Stromal cell of bone marrow (primary cell): ENCODE results near the gene NAGS.
"Not testable (repeated sequence)": the region's sequence is repeated elsewhere in the genome, so short reads cannot be mapped to it uniquely, and the experiment has no call there.

Source experiments
- DNase-seq: peaks from one replicate; pipeline ENCODE4 v3.0.0-alpha.2; 2012; ENCODE audit warnings: low read depth

NAGS gene

GRCh38 chr17:44004077-44004760 lies at the start of gene NAGS:
NAGS (plus strand) TSS chr17:44004622; CDS start chr17:44004664, 42 bp downstream.
- DNase-seq, result no peak

DNA sequence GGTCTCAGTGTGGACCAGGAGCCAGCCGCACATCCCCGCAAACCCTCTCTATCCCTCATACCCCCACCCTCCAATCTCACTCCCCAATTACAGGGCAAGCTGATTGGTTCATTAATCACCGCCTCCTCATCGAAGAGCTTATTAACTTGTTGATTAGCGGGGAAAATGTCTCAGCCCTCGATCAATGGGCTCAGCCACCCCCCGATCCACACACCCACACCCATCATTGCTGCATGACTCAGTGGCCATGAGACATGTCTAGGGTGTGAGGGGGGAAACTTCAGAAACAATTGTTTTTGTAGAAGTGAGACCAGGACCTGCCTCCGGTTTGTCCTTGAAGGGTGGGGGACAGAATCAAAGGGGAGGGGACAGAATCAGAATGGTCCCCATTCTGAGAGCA lies 48.2 kb upstream of the NAGS start:
- no peak for DNase-seq

- no peak for DNase-seq
These were observed 45.6 kb upstream of the NAGS start for GRCh38 chr17:43958748-43959352.

- not testable (repeated sequence) for DNase-seq
These were observed 43.1 kb upstream of the NAGS start for GRCh38 chr17:43961292-43961691.

GRCh38 chr17:43961954-43962353 lies 42.5 kb upstream of the NAGS start:
- DNase-seq, result no peak

DNA sequence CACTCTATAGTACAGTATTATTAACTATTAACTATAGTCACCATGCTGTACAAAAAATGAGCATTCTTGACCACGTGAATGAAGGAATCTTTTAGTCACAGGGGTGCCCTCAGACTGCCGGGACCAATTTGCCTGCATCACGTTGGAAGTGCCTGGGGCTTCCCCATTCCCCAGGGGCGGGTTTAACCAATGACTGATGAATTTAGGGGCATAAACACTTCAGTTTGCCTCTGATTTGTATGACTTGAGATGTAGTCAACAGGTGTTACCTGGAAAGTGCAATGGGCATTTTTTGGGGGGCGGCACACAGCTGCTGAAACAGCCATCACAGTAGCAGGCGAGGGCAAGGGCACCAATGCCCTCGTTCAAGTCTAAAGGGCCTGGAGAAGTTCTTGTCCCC lies 41.9 kb upstream of the NAGS start:
- no peak for DNase-seq

DNA sequence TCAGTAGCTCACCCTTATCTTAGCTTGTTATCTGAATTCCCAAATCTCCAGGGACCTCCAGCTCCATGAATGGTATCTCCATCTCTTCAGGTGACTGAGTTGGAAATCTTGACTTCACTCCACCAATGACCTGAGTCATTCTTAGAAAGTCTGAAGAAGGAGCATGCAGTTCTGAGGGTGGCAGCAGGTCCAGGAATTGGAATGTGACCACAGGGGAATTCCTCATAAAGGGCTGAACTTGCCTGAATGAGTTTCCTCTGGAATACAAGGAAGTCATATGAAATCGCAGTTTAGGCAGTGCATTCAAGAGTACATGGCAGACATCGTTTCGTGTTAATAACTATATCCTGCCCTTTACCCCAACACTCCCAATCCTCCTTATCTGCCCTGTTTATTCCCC lies 38.1 kb upstream of the NAGS start:
- no peak for DNase-seq

DNA sequence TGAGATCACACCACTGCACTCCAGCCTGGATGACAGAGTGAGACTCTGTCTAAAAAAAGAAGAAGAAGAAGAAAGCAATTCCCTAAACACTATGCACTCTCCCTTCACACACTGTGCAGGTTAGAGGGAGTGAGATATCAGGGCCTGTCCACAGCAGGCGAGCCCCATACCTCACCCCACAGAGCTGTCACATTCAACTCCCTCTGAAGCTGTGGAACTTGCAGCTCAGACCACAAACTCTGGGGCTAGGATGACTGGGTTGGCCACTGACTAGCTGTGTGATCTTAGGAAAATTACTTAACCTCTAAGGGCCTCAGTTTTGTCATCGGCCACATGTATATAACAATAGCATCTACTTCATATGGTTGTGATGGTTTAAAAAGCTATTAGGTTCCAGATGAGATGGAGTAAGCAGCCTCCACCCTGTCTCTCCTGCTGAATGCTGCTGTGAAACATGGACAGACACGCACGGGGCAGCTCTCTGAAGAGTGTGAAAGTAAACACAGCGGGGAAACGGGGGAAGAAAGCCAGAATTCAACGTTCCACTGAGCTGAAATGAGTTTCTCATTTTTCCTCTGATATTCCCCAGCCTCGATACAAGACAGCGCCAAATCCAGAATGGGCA lies 37.1 kb upstream of the NAGS start:
- no peak for DNase-seq

- DNase-seq, result no peak
These were observed 34.1 kb upstream of the NAGS start for GRCh38 chr17:43970366-43970765.

DNA sequence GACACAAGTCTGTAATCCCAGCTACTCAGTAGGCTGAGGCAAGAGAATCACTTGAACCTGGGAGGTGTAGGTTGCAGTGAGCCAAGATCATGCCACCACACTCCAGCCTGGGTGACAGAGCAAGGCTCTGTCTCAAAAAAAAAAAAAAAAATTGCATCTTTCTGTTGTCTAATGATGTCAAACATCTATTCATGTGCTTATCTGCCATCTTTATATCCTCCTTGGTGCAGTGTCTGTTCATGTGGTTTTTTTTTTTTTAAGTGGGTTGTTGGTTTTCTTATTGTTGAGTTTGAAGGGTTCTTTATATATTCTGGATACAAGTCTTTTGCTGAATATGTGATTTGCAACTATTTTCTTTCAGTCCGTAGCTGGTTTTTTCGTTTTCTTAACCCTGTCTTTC lies 33.0 kb upstream of the NAGS start:
- DNase-seq, result not testable (repeated sequence)

- not testable (repeated sequence) for DNase-seq
These were observed 31.8 kb upstream of the NAGS start for GRCh38 chr17:43972444-43973212.

DNA sequence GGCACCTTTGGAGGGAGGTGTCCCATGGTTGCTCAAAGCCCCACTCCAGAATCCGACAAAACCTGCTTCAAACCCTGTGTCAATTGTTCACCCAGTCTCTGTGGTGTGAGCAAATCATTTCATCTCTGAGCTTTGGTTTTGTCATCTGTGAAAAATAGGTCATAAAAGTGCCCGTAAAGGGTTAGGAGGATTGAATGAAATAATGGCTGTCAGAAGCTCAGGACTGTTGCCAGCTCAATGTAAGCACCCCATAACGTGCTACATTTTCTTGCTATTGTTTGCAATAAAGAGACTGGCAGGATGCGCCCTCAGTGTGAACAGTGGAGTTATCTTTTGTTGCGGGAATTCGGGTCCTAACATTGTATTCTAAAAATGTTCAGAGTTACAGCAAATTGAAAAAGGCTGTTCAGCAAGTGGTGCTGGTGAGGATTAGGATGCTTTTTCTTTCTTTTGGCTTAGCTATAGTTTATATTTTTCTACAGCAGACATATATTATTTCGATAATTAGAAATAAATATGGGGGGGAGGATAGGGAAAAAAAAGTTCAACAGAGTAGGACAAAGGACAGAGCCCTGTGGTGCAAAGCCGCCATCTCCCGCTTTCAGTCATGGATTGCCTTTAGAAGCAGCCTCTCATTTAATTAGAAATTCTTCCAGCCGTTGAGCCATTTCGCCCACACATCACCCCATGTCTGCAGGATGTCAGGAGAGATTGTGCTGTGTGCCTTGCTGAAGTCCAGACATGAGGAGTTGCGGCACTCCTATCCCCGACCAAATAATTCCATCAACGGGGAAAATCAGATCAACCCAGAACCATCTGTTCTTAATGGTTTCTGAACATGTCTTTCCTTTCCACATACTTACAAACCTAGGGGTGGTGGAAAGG lies 29.8 kb upstream of the NAGS start:
- DNase-seq, result no peak

DNA sequence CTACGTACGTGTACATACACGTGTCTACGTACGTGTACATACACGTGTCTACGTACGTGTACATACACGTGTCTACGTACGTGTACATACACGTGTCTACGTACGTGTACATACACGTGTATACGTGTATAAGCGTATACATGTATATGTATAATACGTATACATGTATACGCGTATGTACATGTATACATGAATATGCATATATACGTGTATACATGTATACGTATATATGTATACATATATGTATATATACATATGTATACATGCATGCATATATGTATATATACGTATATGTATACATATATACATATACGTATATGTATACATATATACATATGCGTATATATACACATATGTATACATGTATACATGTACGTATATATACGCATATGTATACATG lies 28.5 kb upstream of the NAGS start:
- DNase-seq, result no peak

- no peak for DNase-seq
These were observed 27.2 kb upstream of the NAGS start for GRCh38 chr17:43976963-43977837.

DNA sequence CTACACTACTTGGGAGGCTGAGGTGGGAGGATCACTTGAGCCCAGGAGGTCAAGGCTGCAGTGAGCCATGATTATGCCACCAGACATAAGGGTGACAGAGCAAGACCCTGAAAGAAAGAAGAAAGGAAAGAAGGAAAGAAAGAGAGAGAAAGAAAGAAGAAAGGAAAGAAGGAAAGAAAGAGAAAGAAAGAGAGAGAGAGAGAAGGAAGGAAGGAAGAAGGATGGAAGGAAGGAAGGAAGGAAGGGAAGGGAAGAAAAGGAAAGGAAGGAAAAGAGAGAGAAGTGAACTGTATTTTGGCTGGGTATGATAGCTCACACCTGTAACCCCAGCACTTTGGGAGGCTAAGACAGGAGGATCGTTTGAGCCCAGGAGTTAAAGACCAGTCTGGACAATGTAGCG lies 26.3 kb upstream of the NAGS start:
- DNase-seq, result no peak

- DNase-seq, result no peak
These were observed 25.4 kb upstream of the NAGS start for GRCh38 chr17:43979011-43979410.

GRCh38 chr17:43979671-43980070 lies 24.8 kb upstream of the NAGS start:
- DNase-seq, result no peak

GRCh38 chr17:43982171-43982570 lies 22.3 kb upstream of the NAGS start:
- DNase-seq, result no peak

- no peak for DNase-seq
These were observed 21.3 kb upstream of the NAGS start for GRCh38 chr17:43983196-43983514.

DNA sequence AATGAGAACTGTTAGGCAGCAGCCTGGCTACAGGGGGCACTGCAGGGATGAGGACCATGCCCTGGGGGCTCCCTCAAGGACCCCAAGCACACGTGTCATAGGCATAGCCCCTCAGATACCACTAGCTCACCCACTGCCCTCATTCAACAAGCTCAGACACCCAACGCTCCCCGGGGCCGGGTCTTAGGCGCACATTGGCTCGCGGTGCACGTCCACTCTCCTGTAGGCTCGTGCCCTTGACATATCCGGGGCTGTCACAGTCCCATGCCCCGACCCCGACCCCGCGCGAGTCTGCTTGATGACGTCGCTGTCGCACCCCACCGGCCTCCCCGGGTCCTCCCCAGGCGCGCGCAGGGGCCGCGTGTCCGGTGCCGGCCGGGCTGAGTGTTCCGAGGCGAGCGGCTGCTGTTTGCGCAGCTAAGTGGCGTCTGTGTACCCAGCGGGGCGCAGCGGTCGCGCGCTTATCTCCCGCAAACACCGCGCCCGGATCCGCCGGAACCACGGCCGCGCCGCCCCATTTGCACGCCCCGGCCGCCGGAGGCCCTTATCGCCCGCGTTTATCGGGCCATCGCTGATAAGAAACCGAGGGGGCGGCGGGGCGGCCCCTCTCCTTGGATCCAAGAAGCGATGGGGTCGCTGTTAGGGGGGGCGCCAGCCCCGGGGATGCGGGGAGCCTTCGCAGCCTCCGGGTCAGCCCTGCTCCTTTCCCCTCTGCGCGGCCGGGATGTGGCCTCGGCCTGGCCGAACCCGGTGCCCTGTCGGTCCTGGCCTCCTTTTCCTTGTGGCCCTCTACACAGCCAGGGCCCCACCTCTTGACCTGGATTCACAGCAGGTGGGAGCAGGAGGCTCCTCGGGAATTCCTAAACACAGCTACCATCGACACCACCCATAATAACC lies 20.7 kb upstream of the NAGS start:
- no peak for DNase-seq
